H9 (cell line): Measurements from ENCODE around the gene CUEDC2. TPM values are rescaled to one million over a fixed set of nuclear protein-coding genes. Genes with fewer than 3 reads are reported as not detected.

Experiments
- DNase-seq: peaks from one replicate; pipeline ENCODE4 v3.0.0-alpha.2; 2017
- H2AFZ ChIP-seq: one replicate; pipeline ENCODE4 v1.6.1; 2013; ENCODE audit warnings: mild to moderate bottlenecking, low read length, control low read depth, moderate library complexity
- H2AK5ac ChIP-seq: 2 replicates; pipeline ENCODE4 v1.6.1; 2013; ENCODE audit warnings: low read length, control low read depth, mixed read lengths; ENCODE audit not compliant: insufficient read length
- H2BK120ac ChIP-seq: one replicate; pipeline ENCODE4 v1.6.1; 2013; ENCODE audit warnings: low read depth, mild to moderate bottlenecking, low read length, control low read depth, inconsistent platforms; ENCODE audit not compliant: poor library complexity, severe bottlenecking
- H2BK12ac ChIP-seq: 2 replicates; pipeline ENCODE4 v1.6.1; 2013; ENCODE audit warnings: low read length, control low read depth, mixed read lengths, low read depth; ENCODE audit not compliant: insufficient read length
- H2BK15ac ChIP-seq: 2 replicates; pipeline ENCODE4 v1.6.1; 2013; ENCODE audit warnings: low read depth, low read length, control low read depth
- H2BK20ac ChIP-seq: one replicate; pipeline ENCODE4 v1.6.1; 2013; ENCODE audit warnings: low read depth, mild to moderate bottlenecking, low read length, control low read depth, inconsistent platforms; ENCODE audit not compliant: poor library complexity, severe bottlenecking
- H2BK5ac ChIP-seq: 2 replicates; pipeline ENCODE4 v1.6.1; 2013; ENCODE audit warnings: low read length, control low read depth, mixed read lengths; ENCODE audit not compliant: insufficient read length
- H3K14ac ChIP-seq: 2 replicates; pipeline ENCODE4 v1.6.1; 2013; ENCODE audit warnings: low read length, control low read depth; ENCODE audit not compliant: insufficient read depth
- H3K18ac ChIP-seq: 2 replicates; pipeline ENCODE4 v1.6.1; 2013; ENCODE audit warnings: low read depth, mild to moderate bottlenecking, mixed read lengths, low read length, control low read depth; ENCODE audit not compliant: insufficient read length
- H3K23ac ChIP-seq: 2 replicates; pipeline ENCODE4 v1.6.1; 2013; ENCODE audit warnings: low read length, control low read depth, mixed read lengths, low read depth; ENCODE audit not compliant: insufficient read length
- H3K23me2 ChIP-seq: 2 replicates; pipeline ENCODE4 v1.6.1; 2013; ENCODE audit warnings: low read depth, mild to moderate bottlenecking, mixed read lengths, low read length, control low read depth; ENCODE audit not compliant: insufficient read length, poor library complexity, severe bottlenecking
- H3K27ac ChIP-seq: 2 replicates; pipeline ENCODE4 v1.5.1; 2013; ENCODE audit warnings: low read length, control low read depth, mixed read lengths, low read depth; ENCODE audit not compliant: insufficient read length
- H3K27me3 ChIP-seq: 2 replicates; pipeline ENCODE4 v1.6.1; 2013; ENCODE audit warnings: low read length, control low read depth, inconsistent platforms; ENCODE audit not compliant: insufficient read depth
- H3K4ac ChIP-seq: 2 replicates; pipeline ENCODE4 v1.6.1; 2013; ENCODE audit warnings: low read depth, mild to moderate bottlenecking, control low read depth, inconsistent platforms, low read length, moderate library complexity
- H3K4me1 ChIP-seq: 2 replicates; pipeline ENCODE4 v1.6.1; 2013; ENCODE audit warnings: low read length, control low read depth, inconsistent platforms; ENCODE audit not compliant: insufficient read depth
- H3K4me2 ChIP-seq: 2 replicates; pipeline ENCODE4 v1.6.1; 2013; ENCODE audit warnings: low read length, control low read depth, mixed read lengths; ENCODE audit not compliant: insufficient read length, insufficient read depth
- H3K56ac ChIP-seq: 2 replicates; pipeline ENCODE4 v1.6.1; 2013; ENCODE audit warnings: low read depth, mild to moderate bottlenecking, mixed read lengths, low read length, control low read depth; ENCODE audit not compliant: insufficient read length
- H3K79me1 ChIP-seq: 2 replicates; pipeline ENCODE4 v1.6.1; 2013; ENCODE audit warnings: low read depth, mild to moderate bottlenecking, moderate library complexity, low read length, control low read depth, inconsistent platforms; ENCODE audit not compliant: insufficient read depth, poor library complexity, severe bottlenecking
- H3K79me2 ChIP-seq: 2 replicates; pipeline ENCODE4 v1.6.1; 2013; ENCODE audit warnings: low read length, control low read depth, inconsistent platforms; ENCODE audit not compliant: insufficient read depth
- H3K9ac ChIP-seq: 2 replicates; pipeline ENCODE4 v1.6.1; 2013; ENCODE audit warnings: low read length, control low read depth, mixed read lengths; ENCODE audit not compliant: insufficient read length; ENCODE audit errors: extremely low read depth
- H3K9me3 ChIP-seq: one replicate; pipeline ENCODE4 v1.6.1; 2013; ENCODE audit warnings: low read depth, low read length, inconsistent platforms; ENCODE audit not compliant: control insufficient read depth
- H3T11ph ChIP-seq: one replicate; pipeline ENCODE4 v1.6.1; 2013; ENCODE audit warnings: mild to moderate bottlenecking, low read length, control low read depth, inconsistent platforms
- H4K20me1 ChIP-seq: one replicate; pipeline ENCODE4 v1.6.1; 2013; ENCODE audit not compliant: control insufficient read depth, insufficient read length, insufficient read depth
- H4K5ac ChIP-seq: 2 replicates; pipeline ENCODE4 v1.6.1; 2013; ENCODE audit warnings: low read depth, mild to moderate bottlenecking, mixed read lengths, low read length, control low read depth; ENCODE audit not compliant: insufficient read length
- H4K8ac ChIP-seq: replicated peaks from 2 replicates; pipeline ENCODE4 v1.6.1; 2013; ENCODE audit warnings: low read length, control low read depth, mixed read lengths, low read depth; ENCODE audit not compliant: insufficient read length
- H4K91ac ChIP-seq: 2 replicates; pipeline ENCODE4 v1.6.1; 2013; ENCODE audit warnings: low read depth, mild to moderate bottlenecking, moderate library complexity, mixed read lengths, low read length, control low read depth; ENCODE audit not compliant: insufficient read length
- H3K27ac Mint-ChIP-seq, 3 experiments: 2 replicates in 2 of 3; 3 replicates in 1 of 3; pipeline ENCODE4 v1.8.0; 2020 to 2021; ENCODE audit warnings: mixed read lengths in 3 of 3, mild to moderate bottlenecking in 1 of 3, moderate library complexity in 1 of 3
- H3K27me3 Mint-ChIP-seq: 2 replicates; pipeline ENCODE4 v1.8.0; 2021; ENCODE audit warnings: low read depth, mild to moderate bottlenecking, moderate library complexity, mixed read lengths
- H3K36me3 Mint-ChIP-seq, 3 experiments: 2 replicates in 2 of 3; 3 replicates in 1 of 3; pipeline ENCODE4 v1.8.0; 2020 to 2021; ENCODE audit warnings: low read depth in 3 of 3, mixed read lengths in 3 of 3; ENCODE audit not compliant: insufficient read depth in 1 of 3
- H3K4me1 Mint-ChIP-seq, 2 experiments: 2 replicates each; pipeline ENCODE4 v1.8.0; 2020; ENCODE audit warnings: mixed read lengths in 2 of 2
- H3K4me3 Mint-ChIP-seq, 2 experiments: 2 replicates in 1 of 2; 3 replicates in 1 of 2; pipeline ENCODE4 v1.8.0; 2020 to 2021; ENCODE audit warnings: mild to moderate bottlenecking in 2 of 2, mixed read lengths in 2 of 2, moderate library complexity in 1 of 2
- H3K9me3 Mint-ChIP-seq, 2 experiments: 2 replicates in 1 of 2; 3 replicates in 1 of 2; pipeline ENCODE4 v1.8.0; 2020; ENCODE audit warnings: mild to moderate bottlenecking in 2 of 2, mixed read lengths in 2 of 2, moderate library complexity in 1 of 2
- WGBS: extraction: QIAGEN DNeasy Blood & Tissue Kit; methylation state at CpG from one replicate; pipeline ENCODE4 v1.1.7; 2013; ENCODE audit warnings: missing lambda C conversion rate, low lambda C conversion rate, mixed read lengths; ENCODE audit not compliant: insufficient read length; ENCODE audit errors: extremely low coverage; 5-methylcytosine and 5-hydroxymethylcytosine counted together
- total RNA-seq: library from RNA; stranded (reverse); gene quantifications from 2 replicates; pipeline ENCODE4 v1.2.1, GENCODE V29; 2021
- TF ChIP-seq, protein P1 (sequence below): fragments of 200-600 bp; sonication (generic); conservative IDR thresholded peaks from 3 replicates; pipeline ENCODE4 v1.8.0; 2021; ENCODE audit warnings: antibody characterized with exemption, mild to moderate bottlenecking

Gene CUEDC2
- total RNA-seq, 1 experiment from 2014 or later = 41.2 TPM

DNA sequence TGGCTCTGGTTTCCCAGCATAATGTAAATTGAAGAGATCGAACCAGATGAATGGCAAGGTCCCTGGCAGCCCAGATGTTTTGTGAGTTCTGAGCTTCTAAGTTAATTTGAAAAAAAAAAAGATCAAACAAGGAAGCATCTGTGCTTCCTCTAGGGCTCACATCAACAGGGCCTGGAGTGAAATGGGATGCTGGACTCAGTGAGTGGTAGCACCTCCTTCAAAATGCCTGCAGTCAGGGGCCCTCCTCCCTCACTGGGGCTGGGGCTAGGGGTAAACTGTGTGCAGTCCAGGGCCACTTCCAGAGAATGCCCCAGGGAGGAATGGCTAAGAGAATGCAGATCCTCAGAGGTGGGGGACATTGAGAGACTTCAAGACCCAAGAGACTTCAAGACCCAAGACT lies 6.0 kb upstream of the CUEDC2 start:
- Mint-ChIP-seq H3K9me3 (no peaks in the 10 kb centered on the region), H3K4me3 (no peak overlapping the region), H3K27ac (no peak overlapping the region), H3K36me3 (no peaks in the 10 kb centered on the region), H3K4me1 (peaks cover 10 to 26% of the 10 kb centered on the region in 2 experiments), H3K27me3 (peaks cover 74% of the 10 kb centered on the region)
- H2BK12ac ChIP-seq = no peak overlapping the region
- H3K56ac ChIP-seq = no peak overlapping the region
- H4K20me1 ChIP-seq = no peaks in the 10 kb centered on the region
- H4K8ac ChIP-seq = no peak overlapping the region
- no peak overlapping the region for H3T11ph ChIP-seq
- no peak overlapping the region for H2BK120ac ChIP-seq
- H3K23me2 ChIP-seq = no peaks in the 10 kb centered on the region
- no peaks in the 10 kb centered on the region for H3K79me1 ChIP-seq
- no peaks in the 10 kb centered on the region for H3K9me3 ChIP-seq
- TF ChIP-seq, protein P1, sequence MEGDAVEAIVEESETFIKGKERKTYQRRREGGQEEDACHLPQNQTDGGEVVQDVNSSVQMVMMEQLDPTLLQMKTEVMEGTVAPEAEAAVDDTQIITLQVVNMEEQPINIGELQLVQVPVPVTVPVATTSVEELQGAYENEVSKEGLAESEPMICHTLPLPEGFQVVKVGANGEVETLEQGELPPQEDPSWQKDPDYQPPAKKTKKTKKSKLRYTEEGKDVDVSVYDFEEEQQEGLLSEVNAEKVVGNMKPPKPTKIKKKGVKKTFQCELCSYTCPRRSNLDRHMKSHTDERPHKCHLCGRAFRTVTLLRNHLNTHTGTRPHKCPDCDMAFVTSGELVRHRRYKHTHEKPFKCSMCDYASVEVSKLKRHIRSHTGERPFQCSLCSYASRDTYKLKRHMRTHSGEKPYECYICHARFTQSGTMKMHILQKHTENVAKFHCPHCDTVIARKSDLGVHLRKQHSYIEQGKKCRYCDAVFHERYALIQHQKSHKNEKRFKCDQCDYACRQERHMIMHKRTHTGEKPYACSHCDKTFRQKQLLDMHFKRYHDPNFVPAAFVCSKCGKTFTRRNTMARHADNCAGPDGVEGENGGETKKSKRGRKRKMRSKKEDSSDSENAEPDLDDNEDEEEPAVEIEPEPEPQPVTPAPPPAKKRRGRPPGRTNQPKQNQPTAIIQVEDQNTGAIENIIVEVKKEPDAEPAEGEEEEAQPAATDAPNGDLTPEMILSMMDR = no peak
- H3K79me2 ChIP-seq = no peaks in the 10 kb centered on the region
- H3K9ac ChIP-seq = no peak overlapping the region
- H3K4me2 ChIP-seq = no peak overlapping the region
- H2AFZ ChIP-seq = no peak overlapping the region
- H2BK5ac ChIP-seq = no peak overlapping the region
- peaks cover 5% of the 10 kb centered on the region; the same call in 1 of the 2 replicates for H3K4me1 ChIP-seq
- peaks cover 26% of the 10 kb centered on the region; the same call in 1 of the 2 replicates for H3K27me3 ChIP-seq
- H3K14ac ChIP-seq = no peak overlapping the region
- no peak overlapping the region for H3K27ac ChIP-seq
- no peak overlapping the region for H3K4ac ChIP-seq
- no CpG with 5 or more reads among the region's 1 CpG for WGBS
- no peak overlapping the region for H2BK15ac ChIP-seq
- no peak overlapping the region for H3K18ac ChIP-seq
- no peak overlapping the region for H2BK20ac ChIP-seq
- no peak for DNase-seq
- H4K91ac ChIP-seq = no peak overlapping the region
- H3K23ac ChIP-seq = no peak overlapping the region
- no peak overlapping the region for H2AK5ac ChIP-seq
- H4K5ac ChIP-seq = no peak overlapping the region
